GM06990 (cell line): ENCODE results near the gene KRT80.
A peak's percentile ranks its signal among the peaks of the same experiment; 100 is the strongest.
"Not testable (repeated sequence)": the region's sequence is repeated elsewhere in the genome, so short reads cannot be mapped to it uniquely, and the experiment has no call there.

Experiments
- DNase-seq: peaks from one replicate; pipeline ENCODE4 v3.0.0-alpha.2; 2011; ENCODE audit not compliant: insufficient read length; ENCODE audit errors: extremely low read depth
- H3K27me3 ChIP-seq: replicated peaks from 2 replicates; pipeline ENCODE4 v1.6.0; 2011; ENCODE audit warnings: low read length; ENCODE audit not compliant: control insufficient read depth, insufficient read depth
- H3K36me3 ChIP-seq: 2 replicates; pipeline ENCODE4 v1.5.1; 2011; ENCODE audit warnings: low read length; ENCODE audit not compliant: control insufficient read depth, insufficient read depth
- H3K4me3 ChIP-seq: replicated peaks from 2 replicates; pipeline ENCODE4 v1.5.1; 2011; ENCODE audit warnings: low read depth, mild to moderate bottlenecking, control low read depth, low read length
- CTCF ChIP-seq: IDR thresholded peaks from 2 replicates; pipeline ENCODE4 v1.5.1; 2011; ENCODE audit warnings: low read length, control low read depth, mild to moderate bottlenecking, inconsistent platforms; ENCODE audit not compliant: insufficient read depth, poor library complexity, severe bottlenecking

The KRT80 gene

DNA sequence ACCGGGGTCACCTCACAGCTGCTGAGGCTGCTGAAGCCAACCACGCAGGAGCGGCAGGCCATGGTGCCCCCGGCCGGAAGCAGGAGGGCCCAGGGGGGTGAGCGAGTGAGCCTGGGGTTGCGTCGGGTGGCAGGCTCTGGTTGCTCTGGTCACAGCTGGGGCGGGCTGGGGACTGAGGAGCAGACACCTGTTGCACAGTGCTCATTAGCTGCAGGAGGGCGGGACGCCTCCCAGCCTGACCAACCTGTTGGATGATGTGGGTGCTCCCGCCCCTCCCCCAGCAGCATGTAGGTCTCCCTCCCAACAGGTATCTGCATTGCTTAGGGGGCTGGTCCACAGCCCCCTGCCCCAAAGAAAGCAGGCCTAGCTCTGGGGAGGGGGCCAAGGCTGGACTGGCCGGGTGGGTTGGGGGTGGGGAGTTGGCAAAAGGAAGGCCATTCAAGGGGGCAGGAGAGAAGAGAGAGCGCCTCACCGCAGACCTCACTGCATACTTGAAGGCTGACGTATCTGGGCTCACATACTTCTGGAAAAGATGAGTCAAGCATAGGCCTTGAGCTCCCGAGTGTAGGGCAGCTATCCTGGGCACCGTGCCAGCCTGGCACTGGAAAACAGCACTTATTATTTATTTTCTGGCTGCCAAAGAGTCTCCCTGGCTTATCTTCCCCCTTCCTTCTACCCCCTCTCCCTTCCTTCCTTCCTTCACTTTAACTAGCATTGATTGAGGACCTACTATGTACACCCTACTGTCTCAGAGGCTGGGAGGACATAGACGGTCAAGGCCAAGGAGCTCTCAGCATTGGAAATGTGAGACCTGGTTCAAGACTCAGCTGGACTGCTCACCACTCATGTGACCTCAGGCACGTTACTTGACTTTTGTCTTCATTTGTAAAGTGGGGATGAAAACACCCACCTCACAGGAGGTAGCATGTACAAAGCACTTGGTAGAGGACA lies at the start of gene KRT80:
Gene KRT80 (minus strand): TSS at position 174 of the 951 bp plus-strand sequence. CDS start 112 bp downstream, at position 62.
- no peak within 1 kb of the TSS for H3K4me3 ChIP-seq
- peaks cover 1% of the 10 kb centered on the region; the same call in 1 of the 2 replicates for H3K27me3 ChIP-seq
- TF ChIP-seq CTCF, result no peak
- no peaks in the 10 kb centered on the region for H3K36me3 ChIP-seq
- no peak for DNase-seq

GRCh38 chr12:52241205-52241842 lies 49.5 kb upstream of the KRT80 start:
- DNase-seq, result no peak
- Histone ChIP-seq H3K4me3 (no peak overlapping the region), H3K36me3 (no peaks in the 10 kb centered on the region), H3K27me3 (no peaks in the 10 kb centered on the region)
- peak; percentile 27 for TF ChIP-seq CTCF

DNA sequence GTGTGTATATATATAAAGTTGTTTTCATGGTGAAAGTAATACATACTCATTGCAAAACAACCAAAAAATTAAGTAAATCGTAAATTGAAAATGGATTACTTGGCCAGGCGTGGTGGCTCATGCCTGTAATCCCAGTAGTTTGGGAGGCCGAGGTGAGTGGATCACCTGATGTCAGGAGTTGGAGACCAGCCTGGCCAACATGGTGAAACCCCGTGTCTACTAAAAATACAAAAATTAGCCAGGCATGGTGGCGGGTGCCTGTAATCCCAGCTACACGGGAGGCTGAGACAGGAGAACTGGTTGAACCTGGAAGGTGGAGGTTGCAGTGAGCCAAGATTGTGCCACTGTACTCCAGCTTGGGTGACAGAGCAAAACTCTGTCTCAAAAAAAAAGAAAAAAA lies 48.4 kb upstream of the KRT80 start:
- not testable (repeated sequence) for DNase-seq, H3K36me3 ChIP-seq, H3K27me3 ChIP-seq, H3K4me3 ChIP-seq

GRCh38 chr12:52239767-52240166 lies 48.0 kb upstream of the KRT80 start:
- no peak for TF ChIP-seq CTCF

GRCh38 chr12:52238916-52239646 lies 47.3 kb upstream of the KRT80 start:
- Histone ChIP-seq H3K27me3 (no peaks in the 10 kb centered on the region), H3K36me3 (no peaks in the 10 kb centered on the region), H3K4me3 (no peak overlapping the region)
- DNase-seq, result no peak
- no peak for TF ChIP-seq CTCF

More at GRCh38 chr12:52239767-52240166, 48.0 kb upstream of the KRT80 start:
- Histone ChIP-seq H3K4me3 (no peak overlapping the region), H3K36me3 (no peaks in the 10 kb centered on the region), H3K27me3 (no peaks in the 10 kb centered on the region)
- DNase-seq, result no peak
